HG03025 (cell line): ENCODE measurements around the gene CLEC16A.
"Not testable (repeated sequence)": the region's sequence is repeated elsewhere in the genome, so short reads cannot be mapped to it uniquely, and the experiment has no call there.

Experiments used
- ATAC-seq: cut with Tn5 transposase; IDR thresholded peaks from one replicate; pipeline ENCODE4 v1.9.1; 2021; ENCODE audit warnings: mild to moderate bottlenecking, moderate library complexity; ENCODE audit not compliant: unreplicated experiment, low FRiP score

Gene CLEC16A

GRCh38 chr16:10938796-10939648, 5.3 kb upstream of the CLEC16A start:
- ATAC-seq, result no peak

GRCh38 chr16:10939649-10940234, 4.6 kb upstream of the CLEC16A start:
- ATAC-seq, result no peak

- no peak for ATAC-seq
Measured at GRCh38 chr16:10940501-10941079, 3.8 kb upstream of the CLEC16A start.

- no peak for ATAC-seq
Measured at GRCh38 chr16:10941127-10941933, 3.0 kb upstream of the CLEC16A start.

- ATAC-seq, result not testable (repeated sequence)
Measured at GRCh38 chr16:10941935-10942351, 2.4 kb upstream of the CLEC16A start.

- ATAC-seq, result peak; percentile 44
Measured at GRCh38 chr16:10942352-10943063, 1.9 kb upstream of the CLEC16A start, which contains the start of gene DEXI. Gene DEXI, minus strand, starts transcription at chr16:10942468. Its CDS starts 463 bp downstream, at chr16:10942005.

- no peak for ATAC-seq
Measured at GRCh38 chr16:10943064-10943353, 1.4 kb upstream of the CLEC16A start.

- no peak for ATAC-seq
Measured at GRCh38 chr16:10945065-10945787, 862 bp downstream of the CLEC16A start.

GRCh38 chr16:10946308-10946707, 1.9 kb downstream of the CLEC16A start:
- no peak for ATAC-seq

GRCh38 chr16:10947211-10947787, 2.9 kb downstream of the CLEC16A start:
- no peak for ATAC-seq

GRCh38 chr16:10949424-10949970, 5.1 kb downstream of the CLEC16A start:
- no peak for ATAC-seq

GRCh38 chr16:10950393-10950792, 6.0 kb downstream of the CLEC16A start:
- ATAC-seq, result no peak

- ATAC-seq, result no peak
Measured at GRCh38 chr16:10951026-10951425, 6.7 kb downstream of the CLEC16A start.

GRCh38 chr16:10954903-10955302, 10.5 kb downstream of the CLEC16A start:
- no peak for ATAC-seq

GRCh38 chr16:10957771-10958482, 13.6 kb downstream of the CLEC16A start:
- ATAC-seq, result no peak

- no peak for ATAC-seq
Measured at GRCh38 chr16:10959161-10959560, 14.8 kb downstream of the CLEC16A start.

GRCh38 chr16:10961231-10961630, 16.9 kb downstream of the CLEC16A start:
- ATAC-seq, result no peak
